ENCODE results near the gene FLNB.
"Not testable (repeated sequence)": the region's sequence is repeated elsewhere in the genome, so short reads cannot be mapped to it uniquely, and the experiment has no call there.

The FLNB gene

DNA sequence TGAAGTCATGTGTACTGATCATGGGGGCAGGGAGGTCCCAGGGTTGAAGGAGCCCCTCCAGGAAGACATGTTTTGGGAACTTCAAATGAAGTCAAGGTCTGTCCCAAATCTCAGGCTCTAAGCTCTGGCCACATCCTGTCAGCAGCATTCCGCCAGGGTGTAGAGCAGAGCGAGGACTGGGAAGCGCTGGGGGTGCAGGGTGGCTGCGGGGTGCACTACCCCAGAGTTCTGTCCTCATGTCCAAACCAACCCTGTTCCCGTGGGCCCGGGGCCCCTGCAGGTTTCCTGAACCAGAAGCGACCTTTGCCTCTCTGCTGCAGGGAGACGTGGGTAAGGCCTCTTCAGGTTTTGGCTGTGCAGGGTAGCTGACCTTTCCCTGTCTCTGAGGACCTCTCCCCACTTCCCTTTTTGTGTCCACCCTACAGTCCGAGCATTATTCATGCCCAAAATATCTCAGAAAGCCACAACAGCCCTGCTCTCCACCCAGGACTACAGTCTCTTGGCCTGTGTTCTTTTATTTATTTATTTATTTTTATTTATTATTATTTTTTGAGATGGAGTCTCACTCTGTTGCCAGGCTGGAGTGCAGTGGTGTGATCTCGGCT lies 26.6 kb upstream of the FLNB start:
- DNase-seq = no peak

DNA sequence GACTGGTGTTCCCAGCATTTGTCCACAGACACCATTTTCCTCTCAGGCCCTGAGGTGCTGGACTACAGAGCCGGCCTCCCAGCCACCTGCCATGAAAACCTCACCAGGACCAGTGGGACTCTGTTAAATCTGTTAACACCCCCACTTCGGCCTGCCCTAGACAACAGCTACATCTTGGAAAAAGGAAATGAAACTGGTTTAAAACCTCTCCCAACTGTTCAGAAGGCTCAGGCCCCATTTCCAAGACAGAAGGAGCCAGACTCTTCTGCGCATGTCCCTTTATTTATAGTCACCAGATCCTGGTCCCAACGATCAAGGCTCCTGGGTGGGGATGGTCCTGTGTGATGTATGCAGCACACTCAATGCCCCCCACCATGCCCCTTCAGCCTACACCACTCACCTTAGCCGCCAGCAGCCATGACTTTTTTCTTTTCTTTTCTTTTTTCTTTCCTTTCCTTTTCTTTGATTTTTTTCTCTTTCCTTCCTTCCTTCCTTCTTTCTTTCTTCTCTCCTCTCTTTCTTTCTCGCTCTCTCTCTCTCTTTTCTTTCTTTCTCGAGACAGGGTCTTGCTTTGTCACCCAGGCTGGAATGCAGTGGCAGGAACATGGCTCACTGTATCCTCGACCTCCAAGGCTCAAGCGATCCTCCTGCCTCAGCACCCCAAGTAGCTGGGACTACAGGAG lies 25.5 kb upstream of the FLNB start:
- DNase-seq = no peak

GRCh38 chr3:57983734-57984518 lies 24.3 kb upstream of the FLNB start:
- no peak for DNase-seq

DNA sequence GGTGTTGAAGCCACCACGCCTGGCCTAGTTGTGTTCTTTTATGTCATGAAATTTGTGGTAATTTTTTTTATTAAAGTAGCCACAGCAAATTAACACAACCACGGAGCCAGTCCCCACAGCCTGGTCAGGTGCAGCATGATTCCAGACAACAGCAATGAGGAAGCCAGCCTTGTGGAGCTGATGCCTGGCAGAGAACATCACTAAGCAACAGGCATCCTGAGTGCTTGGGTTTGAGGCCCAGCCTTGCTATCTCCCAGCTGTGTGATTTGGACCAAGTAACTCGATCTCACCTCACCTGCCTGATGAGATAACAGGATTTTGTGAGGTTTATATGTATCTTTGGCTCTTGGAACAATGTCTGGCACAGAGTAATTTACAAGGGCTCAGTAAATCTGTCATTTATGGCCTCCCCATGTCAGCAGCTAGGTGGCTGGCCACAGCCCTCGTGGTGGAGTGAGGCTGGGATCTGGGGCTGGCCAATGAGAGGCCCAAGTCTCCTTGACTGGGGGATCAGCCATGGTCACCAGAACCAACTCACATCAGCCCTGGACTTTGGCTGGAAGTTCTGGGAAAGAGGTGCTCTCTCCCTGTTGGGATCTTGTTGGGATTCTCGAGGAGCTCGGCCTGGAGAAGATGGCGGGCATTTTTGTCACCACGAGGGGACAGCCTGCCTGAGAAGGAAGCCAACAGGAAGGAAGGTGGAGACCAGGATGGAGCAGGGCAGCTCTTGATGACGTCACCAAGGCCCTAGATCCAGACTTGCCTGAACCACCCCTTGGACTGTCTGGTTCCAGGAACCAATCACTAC lies 22.8 kb upstream of the FLNB start:
- no peak for DNase-seq

DNA sequence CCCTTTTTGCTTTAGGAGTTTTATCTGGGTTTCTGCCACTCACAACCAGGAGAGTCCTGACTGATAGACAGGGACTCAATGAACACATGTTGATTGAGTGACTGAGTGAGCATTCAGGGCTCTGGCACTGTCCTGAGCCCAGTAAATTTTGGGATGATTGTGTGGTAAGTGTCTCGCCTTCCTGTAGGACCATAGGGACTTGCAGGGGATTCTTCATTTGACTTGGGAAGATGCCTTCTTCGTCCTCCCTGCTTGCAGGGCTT lies 22.3 kb upstream of the FLNB start:
- no peak for DNase-seq

DNA sequence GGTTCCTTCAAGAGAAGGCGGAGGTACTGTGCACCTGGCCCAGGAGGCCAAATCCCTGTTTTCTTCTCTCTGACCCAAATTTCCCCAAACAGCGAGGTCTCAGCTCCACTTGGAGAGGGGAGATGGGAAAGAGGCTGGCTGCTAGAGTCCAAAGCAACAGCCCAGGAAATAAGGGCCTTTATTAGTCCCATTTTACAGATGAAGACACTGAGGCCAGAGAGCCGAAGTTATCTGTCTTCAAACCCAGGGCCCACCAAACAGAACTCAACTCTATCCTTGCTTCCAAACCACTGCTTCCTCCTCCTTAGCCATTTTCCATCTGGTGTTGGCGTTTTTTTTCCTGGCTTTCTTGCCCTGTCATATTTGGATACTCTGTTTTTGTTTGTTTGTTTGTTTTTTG lies 22.0 kb upstream of the FLNB start:
- no peak for DNase-seq

DNA sequence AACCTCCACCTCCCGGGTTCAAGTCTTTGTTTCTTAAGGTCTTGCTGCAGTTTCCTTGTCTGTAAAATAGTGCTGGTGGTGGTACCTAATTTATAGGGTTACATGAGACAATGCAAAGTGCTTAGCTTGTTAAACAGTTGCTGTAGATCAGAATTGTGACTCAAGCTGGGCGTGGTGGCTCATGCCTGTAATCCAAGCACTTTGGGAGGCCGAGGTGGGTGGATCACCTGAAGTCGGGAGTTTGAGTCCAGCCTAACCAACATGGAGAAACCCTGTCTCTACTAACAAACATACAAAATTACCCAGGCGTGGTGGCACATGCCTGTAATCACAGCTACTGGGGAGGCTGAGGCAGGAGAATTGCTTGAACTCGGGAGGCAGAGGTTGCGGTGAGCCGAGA lies 19.0 kb upstream of the FLNB start:
- DNase-seq = not testable (repeated sequence)

GRCh38 chr3:57989646-57990045 lies 18.6 kb upstream of the FLNB start:
- DNase-seq = no peak

DNA sequence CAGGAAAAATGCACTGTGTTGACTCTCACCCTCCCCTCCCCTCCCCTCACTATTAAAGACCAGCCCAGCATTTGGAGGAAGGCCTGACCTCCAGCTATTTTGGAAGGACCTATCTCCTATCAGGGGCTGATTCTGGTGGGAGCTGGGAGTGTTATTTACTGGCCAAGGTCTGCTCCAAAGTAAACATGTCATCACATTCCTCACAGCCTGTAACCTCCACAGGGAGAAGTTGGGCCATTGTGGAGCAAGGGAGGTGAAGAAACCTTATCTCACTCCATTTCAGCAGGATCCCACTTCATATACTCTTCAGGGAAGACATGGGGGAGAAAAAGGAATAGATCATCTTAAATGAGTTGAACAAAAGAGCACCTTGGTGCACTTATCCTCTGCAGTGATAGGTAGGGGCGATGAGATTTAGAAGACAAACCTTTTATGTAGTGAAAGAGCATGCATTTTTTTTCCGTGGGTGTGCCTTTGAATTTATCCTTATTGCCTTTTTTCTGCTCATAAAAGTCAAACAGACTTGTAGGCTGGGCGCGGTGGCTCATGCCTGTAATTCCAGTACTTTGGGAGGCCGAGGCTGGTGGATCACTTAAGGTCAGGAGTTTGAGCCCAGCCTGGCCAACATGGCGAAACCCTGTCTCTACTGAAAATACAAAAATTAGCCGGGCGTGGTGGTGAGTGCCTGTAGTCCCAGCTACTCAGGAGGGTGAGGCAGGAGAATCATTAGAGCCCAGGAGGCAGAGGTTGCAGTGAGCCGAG lies 15.6 kb upstream of the FLNB start:
- no peak for DNase-seq

DNA sequence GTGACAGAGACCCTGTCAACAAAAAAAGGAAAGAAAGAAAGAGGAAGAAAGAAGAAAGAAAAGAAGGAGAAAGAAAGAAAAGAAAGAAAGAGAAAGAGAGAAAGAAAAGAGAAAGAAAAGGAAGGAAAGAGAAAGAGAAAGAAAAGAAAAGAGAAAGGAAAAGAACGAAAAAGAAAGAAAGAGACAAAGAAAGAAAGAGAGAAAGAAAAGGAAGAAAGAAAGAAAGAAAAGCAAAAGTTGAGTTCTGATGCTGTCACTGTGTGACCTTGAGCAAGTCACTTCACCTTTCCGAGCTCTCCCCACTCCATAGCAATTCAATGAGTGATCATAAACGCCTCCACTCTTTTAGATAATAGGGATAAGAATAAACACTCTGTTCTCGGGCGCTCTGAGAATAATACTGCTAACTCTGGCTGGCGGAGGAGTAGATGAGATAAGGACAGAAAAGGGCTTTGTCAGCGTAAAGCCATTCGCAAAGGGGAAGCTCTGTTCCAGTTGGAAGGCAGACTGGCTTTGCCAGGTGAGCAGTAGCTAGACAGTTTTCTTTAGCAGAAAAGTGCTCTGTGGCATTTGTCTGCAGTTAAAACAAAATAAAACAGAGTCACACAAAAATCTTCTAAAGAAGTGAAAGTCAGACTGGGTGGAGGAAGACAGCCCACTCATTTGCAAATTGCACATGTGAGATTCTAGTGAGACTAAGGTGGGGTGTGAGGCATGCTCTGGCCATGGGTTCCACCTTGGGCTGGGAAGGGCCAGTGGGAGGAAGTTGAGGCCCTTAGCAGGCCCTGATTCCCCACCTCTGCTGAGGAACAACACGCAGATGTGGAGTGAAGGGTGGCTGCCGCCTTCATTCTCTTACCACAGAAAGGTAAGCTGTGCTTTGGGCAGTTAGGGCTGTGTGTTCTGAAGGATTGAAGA lies 9.6 kb upstream of the FLNB start:
- no peak for DNase-seq

DNA sequence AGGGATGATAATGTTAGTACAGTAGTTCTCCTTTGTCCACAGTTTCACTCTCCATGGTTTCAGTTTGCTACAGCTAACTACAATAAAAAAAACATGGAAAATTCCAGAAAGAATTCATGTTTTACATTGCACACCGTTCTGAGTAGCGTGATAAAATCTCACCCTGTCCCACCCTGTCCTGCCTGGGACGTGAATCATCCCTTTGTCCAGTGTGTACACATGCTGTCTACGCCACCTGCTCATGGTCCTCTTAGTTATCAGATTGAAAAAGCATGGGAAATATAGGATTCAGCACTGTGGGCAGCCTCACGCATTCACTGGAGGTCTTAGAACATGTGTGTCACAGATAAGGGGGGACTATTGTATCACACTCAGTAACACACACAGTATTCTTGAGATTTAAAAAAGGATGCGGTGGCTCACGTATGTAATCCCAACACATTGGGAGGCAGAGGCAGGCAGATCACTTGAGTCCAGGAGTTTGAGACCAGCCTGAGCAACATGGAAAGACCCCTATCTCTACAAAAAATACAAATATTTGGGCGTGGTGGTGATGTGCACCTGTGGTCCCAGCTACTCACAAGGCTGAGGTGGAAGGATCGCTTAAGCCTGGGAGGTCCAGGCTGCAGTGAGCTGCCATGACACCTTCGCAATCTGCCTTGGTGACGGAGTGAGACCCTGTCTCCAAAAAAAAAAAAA lies 8.7 kb upstream of the FLNB start:
- DNase-seq = no peak

- no peak for DNase-seq
Observed at GRCh38 chr3:58000306-58001085, 7.7 kb upstream of the FLNB start.

DNA sequence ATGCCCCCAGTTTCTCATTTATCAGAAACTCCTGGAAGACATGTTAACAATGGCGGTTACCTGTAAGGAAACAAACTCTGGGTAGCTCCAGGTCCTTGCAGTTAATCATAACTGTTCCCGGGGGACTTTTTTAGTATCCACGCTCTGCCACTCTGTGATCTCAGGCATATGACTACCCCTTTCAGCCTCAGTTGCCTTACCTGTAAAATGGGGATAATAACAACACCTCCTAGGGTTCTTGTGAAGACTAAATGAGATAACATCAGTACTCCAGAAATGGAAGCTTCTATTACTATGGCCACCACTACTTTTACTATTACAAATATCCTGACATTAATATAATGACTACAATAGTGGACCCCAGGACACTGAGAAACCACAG lies 7.1 kb upstream of the FLNB start:
- no peak for DNase-seq

DNA sequence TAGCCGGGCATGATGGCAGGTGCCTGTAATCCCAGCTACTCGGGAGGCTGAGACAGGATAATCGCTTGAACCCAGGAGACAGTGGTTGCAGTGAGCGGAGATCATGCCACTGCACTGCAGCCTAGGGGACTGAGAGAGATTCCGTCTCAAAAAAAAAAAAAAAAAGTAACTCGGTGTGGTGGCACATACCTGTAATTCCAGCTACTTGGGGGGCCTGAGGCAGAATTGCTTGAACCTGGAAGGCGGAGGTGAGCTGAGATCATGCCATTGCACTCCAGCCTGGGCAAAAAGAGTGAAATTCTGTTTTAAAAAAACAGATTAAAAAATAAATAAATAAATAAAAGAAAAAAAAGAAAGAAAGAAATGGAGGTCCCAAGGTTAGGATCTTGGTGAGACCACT lies 6.2 kb upstream of the FLNB start:
- DNase-seq = no peak

DNA sequence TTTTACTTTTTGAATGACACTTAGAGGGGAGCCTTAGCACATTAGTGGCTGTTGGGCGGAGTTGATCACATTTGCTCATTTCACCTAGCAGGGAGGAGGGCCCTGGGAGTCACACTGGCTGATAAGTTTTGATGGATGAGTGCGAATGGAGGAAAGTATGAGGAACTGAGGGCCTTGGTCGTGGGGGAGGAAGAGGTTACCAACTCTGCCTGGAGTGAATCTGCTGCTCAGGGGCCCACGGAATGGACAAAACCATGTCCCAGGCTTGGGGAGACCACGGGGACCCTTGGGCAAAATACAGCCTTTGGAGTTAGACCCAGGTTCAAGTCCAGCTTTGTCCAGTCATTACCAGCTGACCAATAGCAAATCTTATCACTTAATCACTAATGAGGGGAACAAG lies 5.1 kb upstream of the FLNB start:
- DNase-seq = no peak

DNA sequence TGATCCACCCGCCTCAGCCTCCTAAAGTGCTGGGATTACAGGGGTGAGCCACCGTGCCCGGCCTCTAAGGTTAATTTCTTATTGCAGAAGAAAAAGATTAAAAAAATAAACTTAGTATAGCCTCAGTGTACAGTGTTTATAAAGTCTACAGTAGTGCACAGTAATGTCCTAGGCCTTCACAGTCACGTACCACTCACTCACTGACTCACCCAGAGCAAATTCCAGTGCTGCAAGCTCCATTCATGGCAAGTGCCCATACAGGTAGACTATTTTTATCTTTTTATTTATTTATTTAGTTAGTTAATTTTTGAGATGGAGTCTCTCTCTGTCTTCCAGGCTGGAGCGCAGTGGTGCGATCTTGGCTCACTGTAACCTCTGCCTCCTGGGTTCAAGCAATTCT lies 3.2 kb upstream of the FLNB start:
- DNase-seq = no peak

GRCh38 chr3:58005669-58006068 lies 2.6 kb upstream of the FLNB start:
- no peak for DNase-seq

DNA sequence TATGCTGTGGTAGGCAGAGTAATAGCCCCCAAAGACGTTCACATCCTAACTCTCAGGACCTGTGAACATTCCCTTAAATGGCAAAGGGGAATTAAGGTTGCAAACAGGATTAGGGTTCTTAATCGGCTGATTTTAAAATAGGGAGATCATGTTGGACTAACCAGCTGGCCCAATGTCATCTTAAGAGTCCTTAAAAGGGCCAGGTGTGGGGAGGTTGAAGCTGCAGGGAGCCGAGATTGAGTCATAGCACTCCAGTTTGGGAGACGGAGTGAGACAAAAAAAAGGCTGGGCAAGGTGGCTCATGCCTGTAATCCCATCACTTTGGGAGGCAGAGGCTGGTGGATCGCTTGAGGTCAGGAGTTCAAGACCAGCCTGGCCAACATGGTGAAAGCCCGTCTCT lies 1.6 kb upstream of the FLNB start:
- no peak for DNase-seq

- DNase-seq = peak; percentile 64
Observed at GRCh38 chr3:58009026-58009748, 965 bp downstream of the FLNB start.

Measured in left hindlimb (tissue), 1 donor.